Right renal cortex interstitium (tissue), 3 donors: ENCODE results near the gene SMIM38. TPM values are rescaled to one million over a fixed set of nuclear protein-coding genes. Genes with fewer than 3 reads are reported as not detected.

ENCODE experiments used
- DNase-seq, 3 donors: peaks; one replicate each; pipeline ENCODE4 v3.0.0-alpha.2; 2013; ENCODE audit warnings: low read depth in 3 of 3, low spot score in 2 of 3
- polyA plus RNA-seq, 3 donors: library from polyadenylated mRNA; unstranded; fragments of 120-200 nt; gene quantifications; one replicate each; pipeline ENCODE4 v1.2.1, GENCODE V29; 2013; ENCODE audit not compliant: insufficient read length in 3 of 3

SMIM38 gene
- under 1 TPM; 0.41 to 0.54 (median 0.43) TPM for polyA plus RNA-seq

DNA sequence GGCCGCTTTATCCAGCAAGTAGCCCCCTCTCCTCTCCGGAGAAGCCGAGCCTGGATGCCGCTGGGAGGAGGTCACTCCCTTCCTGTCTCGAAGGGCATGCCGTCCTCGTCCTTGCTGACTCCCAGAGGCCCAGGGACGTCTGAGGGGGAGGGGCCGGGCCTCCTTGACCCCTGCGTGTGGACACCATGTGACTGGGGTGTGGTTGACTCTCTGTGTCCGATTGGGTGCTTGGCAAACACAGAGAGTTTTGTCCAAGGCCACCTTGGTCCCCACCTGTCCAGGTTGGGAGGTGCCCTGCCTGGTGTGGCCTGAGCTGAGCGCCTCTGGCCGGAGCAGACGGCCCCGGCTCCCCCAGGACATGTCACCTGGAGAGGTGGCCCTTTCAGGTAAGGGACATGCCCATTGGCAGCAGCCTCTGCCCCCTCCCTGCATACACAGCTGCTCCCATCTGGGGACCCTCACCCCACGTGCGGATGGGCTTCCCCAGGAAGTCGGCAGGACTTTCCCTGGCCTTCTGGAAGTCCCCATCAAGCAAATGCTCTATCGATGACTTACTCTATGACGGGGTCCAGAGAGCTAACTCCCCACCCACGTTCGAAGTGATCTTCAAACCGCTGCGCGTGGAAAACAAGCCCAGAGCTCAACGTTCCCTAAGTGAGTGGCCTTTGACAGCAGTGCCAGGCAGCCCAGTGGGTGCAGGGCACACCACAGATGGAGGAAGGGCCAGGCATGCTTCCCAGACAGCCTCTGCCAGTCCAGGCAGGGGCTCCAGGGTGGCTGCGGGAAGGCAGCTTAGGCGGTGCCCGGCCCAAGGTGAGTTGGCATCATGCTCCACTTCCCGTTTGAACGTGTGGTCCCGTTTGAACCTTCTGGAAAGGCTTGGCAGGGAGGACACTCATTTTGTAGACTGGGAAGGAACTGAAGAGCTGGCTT, at the start of gene SMIM38:
Gene SMIM38, plus strand, starts transcription at position 634 of the 933 bp plus-strand sequence. CDS start 1,912 bp downstream, outside the sequence.
- no peak for DNase-seq

DNA sequence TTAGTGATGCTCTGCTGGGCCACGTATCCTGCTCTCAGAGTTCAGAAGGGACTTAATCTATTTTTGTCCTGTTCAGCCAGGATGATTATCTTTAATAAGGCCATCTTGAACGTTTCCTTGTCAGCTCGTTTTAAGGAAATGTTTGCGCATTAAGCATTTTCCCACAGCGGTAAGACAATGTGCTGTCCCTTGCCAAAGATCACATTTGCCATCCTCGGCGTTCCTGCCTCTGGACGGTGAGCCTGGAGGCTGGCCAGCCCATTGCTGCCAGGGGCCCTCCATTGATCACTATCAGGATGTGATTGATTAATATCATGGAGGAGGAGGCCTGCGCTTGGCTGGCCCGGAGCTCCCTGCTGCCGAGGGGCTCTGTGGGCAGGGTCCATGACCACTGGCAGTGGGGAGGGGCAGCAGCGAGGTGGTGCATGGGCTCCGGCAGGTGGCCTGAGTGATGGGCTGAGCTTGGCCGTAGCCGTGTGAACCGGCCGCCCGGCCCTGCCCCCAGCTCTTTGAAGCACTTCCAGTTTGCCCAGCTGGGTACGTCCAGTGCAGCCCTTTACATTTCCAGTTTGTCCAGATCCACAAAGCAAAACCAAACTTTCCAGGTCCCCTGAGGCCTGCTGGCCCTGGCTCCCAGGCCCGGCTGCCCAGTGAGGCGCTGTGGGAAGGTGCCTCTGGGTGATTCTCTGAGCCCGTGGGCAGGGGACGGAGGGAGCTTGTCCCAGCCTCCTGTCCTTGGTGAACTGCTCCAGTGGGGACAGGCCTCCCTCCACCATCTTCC, 49.5 kb upstream of the SMIM38 start:
- no peak for DNase-seq

DNA sequence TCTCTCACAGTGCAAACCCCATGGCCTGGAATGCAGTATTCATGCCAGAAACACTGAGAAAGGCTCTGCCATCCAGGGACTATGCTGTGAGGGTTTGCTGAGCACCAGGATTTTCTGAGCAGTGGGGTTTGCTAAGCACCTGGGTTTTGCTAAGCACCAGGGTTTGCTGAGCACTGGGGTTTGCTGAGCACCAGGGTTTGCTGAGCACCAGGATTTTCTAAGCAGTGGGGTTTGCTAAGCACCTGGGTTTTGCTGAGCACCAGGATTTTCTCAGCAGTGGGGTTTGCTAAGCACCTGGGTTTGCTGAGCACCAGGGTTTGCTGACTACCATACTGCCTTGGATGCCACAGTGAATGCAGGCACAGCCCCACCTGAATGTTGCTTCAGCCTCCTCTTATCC, 48.3 kb upstream of the SMIM38 start:
- DNase-seq = no peak

DNA sequence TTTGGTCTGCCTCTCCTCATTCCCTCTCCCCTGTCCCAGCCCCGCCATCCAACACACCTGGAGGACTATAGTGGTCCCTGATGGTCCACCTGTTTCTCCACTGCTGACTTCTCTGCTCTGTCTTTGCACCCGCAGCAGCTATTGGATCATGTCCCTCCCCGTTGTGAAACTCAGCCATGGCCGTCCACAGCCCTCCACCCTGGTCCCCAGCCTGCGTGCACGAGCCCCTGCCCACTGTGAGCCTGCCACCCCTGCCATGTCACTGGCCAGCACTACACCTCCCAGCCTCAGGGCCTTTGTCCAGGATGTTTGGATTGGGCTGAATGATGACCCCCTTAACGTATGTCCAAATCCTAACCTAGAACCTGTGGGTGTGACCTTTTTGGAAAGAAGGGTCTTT, 47.7 kb upstream of the SMIM38 start:
- no peak for DNase-seq

DNA sequence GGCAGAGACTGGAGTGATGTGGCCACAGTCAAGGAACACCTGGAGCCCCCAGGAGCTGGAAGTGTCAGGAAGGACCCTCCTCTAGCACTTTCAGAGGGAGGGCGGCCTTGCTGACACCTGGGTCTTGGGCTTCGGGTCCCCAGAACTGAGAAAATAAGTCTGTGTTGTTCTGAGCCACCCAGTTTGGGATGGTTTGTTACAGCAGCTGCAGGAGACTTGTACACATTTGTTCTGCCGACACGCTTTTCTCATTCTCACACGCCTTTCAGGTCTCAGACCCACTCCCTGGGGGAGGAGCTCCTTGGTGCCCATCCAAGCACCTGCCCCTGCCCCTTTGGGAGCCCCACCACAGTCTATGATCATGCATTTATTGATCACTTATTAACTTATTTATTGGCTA, 47.2 kb upstream of the SMIM38 start:
- DNase-seq = no peak

DNA sequence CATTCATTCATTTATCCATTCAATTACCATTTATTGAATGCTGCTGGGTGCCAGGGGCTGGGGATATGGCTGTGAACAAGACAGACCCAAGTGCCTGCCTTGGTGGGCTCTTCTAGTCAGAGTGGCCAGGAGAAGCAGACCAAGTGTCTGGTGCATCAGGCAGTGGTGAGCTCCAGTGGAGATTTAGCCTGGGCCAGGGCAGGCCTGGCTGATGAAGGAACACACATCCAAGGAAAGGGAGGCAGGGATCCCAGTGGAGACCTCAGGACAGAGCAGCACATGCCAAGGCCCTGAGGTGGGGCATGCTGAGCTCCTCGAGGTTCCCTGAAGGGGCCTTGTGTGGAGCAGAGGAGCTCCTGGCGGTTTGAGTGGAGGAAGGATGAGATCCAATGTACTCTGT, 46.6 kb upstream of the SMIM38 start:
- DNase-seq = no peak

DNA sequence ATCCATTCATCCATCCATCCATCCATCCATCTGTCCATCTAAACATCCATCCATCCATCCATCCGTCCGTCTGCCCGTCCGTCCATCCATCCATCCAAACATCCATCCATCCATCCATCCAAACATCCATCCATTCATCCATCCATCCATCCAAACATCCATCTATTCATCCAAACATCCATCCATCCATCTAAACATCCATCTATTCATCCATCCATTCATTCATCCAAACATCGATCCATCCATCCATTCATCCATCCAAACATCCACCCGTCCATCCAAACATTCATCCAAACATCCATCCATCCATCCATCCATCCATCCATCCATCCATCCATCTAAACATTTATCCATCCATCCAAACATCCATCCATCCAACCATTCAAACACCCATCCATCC, 45.3 kb upstream of the SMIM38 start:
- no peak for DNase-seq

DNA sequence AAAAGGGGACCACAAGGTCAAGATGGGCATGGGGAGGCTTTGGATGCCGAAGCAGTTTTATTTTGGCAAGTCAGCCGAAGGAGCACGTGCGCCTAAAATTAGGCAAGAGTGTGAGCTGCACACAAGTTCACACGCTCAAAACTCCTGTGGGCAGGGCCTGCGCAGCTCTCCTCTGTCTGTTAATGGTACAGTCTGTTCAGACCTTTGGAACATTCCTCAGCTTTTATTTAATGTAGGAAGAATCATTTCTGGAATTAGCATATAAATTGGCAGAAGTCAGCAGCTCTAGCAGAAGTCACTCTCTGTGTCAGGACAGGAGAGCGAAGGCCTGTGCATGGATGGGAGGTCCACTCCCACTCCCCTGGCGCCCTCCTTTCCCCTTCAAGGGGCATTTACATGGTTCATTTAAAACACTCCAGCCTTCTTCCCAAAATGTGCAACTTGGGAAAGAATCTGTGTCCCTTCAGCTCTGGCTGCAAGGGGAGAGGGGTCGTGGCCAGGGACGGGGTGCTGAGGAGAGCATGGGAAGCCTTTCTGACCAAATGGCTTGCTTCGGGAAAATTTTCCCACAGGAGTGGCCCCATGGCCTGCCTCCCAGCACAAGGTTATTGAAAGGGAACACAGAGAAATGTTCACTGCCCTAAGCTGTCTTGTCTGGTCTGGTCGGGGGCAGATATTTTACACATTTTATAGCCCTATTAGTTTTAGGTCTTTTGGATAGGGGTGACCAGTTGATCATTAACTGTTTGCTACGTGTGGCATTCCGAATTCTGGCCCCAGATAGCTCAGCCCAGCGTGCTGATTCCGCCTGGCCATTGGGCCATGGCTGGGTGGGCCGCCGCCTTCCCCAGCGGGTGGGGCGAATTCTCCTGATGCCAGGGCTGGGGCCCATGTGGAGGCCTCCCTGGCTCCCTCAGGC, 43.9 kb upstream of the SMIM38 start:
- no peak for DNase-seq

DNA sequence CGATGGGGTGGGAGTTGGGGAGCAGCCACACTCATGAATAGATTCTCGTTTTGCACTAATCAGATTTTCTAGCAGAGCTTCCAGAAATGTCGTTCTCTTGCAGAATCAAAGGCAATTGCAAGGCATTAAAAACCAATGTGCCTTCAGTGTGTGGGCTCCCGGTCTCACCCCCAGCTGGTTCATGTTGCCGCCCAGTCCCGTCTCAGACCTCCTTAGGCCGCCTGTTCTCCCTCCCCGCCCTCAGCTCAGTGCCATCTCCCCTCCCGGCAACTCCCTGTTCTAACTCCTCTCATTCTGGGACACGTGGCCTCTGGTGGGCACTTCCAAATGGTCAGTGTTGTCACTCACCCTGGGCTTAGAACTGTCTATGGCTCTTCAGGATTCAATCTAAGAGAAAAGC, 42.5 kb upstream of the SMIM38 start:
- no peak for DNase-seq

DNA sequence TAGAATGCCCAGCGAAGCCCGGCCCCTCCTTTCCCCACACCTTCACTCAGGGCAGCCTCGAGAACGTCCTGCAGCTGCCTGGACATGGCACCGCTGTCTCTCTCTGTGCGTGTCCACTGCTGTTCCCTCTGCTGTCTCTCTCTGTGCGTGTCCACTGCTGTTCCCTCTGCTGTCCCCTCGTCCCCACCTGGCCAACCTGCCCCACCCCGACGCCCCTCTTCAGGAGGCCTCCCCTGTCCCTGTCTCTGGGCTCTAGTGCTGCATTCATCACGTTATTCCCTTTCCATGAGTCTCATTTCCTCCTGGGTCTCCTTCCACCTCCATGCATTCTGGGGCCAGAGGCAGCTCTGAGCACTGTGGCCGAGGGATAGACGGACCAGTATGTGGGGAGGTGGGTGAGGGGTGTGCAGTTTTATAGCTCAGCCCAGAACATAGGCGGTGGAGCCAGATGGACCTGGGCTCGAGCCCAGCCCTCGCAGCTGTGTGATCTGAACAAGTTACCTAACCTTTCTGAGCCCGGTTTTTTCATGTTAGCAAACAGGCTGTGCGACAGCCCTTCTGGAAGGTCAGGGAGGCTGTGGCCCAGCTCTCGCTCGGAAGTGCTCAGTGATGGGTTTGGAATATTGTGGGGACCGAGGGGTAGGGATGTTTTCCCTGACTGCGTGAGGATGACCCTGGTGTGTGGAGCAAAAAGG, 41.9 kb upstream of the SMIM38 start:
- no peak for DNase-seq

DNA sequence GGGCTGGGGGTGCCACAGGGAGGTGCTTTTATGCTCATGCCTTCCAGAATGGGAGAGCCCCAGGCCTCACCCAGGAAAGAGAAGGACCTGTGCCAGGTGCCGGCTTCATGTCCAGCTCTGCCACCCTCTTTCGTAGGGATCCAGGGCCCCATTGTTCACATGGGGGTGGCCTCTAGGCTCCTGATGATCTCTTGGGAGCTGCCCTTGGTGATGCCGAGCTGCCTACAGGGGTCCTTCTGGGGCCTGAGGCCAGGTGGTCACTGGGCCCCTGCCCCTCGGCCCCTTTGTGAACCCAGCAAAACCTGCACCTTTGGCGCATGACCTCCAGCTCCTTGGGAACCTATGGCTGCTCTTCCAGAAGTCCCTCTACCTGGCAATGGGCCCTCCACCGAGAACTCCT, 41.4 kb upstream of the SMIM38 start:
- no peak for DNase-seq

DNA sequence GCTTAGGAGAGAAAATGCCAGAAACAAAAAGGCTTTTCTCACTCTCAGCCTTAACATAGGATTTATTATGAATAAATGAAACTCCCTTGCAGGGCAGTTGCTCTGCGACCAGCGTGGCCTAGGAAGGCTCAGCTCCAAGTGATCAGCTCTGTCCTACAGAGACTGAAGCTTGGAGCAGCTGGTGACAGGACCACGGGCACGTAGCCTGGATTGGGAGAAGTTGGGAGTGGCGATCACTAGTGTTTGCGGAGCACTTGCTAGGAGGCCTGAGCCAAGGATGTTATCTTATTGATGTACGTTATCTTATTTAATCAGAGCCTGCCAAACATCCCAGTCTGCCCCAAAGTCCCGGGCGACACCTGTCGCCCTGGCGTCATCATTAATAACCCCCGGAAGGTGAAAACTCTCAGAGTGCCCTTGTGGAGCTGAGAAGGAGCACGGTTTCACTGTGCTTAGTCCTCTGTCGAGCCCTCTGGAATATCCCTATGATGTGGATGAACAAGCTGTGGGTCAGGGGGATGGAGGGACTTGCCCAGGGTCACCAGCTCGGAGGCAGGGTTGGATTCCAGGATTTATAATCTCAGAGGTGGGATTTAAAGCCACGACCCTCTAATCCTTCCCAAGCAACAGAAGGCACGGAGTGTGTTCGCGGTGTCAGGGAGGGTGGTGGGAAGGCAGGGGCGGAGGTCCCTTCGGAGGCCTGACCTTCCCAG, 40.8 kb upstream of the SMIM38 start:
- DNase-seq = no peak

DNA sequence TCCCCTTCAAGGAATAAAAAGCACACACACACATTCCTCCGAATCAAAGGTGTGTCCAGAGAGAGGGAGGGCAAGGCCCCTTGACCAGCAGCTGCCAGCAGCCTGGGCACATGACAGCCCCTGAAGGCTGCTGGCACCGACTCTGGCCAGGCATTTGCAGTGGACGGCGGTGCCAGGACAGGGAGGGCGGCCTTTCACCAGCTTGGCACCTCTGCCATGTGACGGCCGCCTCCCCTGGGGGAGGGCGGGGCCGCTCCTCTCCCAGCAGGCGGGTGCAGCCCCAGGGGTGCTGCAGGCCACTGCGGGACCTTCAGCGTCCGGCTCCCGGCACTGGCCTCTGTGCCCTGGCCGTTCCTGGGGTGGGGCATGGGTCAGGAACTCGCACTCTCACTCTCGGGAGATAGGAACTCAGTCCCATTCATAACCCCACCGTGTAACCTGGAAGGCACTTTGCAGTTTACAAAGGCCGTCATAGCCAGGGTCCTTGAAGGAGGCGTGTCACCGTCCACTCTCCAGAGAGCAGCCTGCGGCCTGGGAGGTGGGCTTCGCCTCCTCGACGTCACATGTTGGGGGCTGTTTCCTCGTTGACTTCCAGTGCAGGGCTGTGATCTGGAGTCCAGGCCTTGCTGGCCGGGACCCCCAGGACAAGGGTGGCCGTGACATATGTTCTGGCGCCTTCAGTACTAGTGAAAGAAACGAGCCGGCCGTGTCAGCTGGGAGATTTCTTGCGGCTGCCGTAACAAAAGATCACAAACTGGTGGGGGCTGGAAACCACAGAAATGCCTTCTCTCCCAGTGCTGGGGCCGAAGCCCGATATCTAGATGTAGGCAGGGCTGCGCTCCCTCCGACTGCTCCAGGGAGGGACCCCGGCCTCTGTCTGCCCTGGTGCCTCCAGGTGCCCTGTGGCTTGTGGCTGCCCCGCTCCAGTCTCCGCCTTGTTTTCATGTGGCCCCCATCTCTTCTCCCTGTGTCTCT, 39.9 kb upstream of the SMIM38 start:
- no peak for DNase-seq

DNA sequence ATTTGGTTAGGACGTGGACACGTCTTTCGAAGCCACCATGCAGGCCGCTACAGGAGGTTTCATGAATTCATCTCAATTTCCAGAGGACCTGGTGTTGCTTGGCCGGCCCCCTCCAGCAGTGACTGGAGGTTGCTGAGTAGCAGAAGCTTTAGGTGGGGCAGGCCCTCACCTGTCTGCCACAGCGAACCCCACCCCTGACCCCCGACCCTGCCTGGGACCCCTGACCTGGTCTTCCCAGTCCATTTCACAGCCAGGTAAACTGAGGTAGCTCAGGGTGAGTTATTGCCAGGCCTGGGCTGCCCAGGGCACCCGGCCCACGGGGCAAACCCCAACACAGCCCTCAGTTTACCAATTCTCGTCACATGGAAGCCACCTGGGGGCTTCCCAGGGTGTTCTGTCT, 39.1 kb upstream of the SMIM38 start:
- no peak for DNase-seq

DNA sequence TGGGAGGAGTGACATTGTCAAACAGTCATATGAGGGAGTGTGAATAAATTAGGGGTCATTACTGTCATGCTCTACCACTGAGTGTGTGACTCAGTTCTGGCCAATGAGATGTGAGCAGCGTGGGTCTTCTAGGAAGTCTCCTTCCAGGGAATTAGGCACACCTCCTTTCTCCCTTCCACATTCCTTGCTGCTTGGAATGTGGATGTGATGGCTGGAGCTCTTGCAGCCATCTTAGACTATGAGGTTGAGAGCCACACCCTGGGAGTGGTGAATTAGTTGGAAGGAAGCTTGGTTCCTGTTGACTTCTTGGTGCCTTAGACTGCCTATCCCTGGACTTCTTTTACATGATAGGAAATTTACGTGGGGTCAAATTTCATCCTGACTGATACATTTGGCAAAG, 36.5 kb upstream of the SMIM38 start:
- no peak for DNase-seq

DNA sequence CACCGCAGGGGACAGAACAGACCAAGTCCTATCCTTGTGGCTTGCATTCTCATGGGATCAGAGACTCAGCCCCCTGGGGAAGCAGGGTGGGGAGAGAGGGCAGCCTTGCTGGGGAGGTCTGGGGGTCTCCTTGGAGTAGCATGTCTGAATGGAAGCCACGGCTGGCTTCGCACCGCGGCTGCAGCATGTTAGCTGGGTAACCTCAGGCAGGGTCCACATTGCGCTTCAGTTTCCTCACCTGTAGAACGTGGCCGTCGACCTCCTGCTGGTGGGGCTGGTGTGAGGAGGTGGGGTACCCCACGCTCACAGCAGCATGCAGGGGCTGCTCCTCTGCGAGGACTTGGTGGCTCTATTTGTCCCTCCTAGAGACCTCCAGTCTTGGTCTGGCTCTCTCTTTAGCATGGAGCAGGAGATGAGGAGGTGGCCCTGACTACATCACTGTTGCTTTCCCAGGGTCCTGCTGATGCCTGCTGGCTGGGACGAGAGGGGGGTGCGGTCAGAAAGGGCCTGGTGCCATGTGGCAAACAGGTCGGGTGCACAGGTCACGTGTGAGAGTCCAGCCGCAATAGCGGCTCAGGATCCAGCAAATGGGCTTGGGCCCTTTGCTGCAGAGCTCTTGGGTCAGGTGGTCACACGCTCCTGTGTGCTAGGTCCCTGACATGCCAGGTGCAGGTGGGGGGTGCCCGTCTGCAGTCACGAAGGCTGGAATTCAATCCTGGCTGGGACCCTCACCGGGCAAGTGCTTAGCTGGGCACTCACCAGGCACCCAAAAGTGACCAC, 35.4 kb upstream of the SMIM38 start:
- DNase-seq = no peak

DNA sequence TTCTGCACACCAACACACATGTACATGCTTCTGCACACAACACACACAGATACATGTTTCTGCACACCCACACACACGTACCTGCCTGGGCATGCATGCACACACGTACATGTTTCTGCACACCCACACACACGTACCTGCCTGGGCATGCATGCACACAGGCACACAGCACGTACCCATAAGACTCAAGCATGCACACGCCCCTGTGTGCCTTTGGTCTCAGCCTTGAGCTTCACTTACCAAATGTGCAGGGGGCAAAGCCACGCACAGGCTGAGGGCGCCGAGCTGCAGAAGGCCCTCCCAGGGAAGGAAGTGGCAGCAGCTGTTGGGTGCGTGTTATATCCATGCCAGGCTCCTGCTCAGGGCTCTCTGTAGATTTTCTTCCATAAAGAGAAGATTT, 34.7 kb upstream of the SMIM38 start:
- no peak for DNase-seq
